Endothelial cell of umbilical vein (primary cell): ENCODE measurements around the gene MARCHF6. TPM values are rescaled to one million over a fixed set of nuclear protein-coding genes. Genes with fewer than 3 reads are reported as not detected.

ENCODE experiments used
- BruUV-seq: library from RNA; stranded (reverse); fragments of 400-500 nt; replicated peaks from 2 replicates; lab custom pipeline; 2021; lab: Mats Ljungman, UMichigan
- CTCF ChIA-PET: fragments of 300-600, 350-600 bp; sonication (Branson Sonifier 250); formaldehyde crosslinking; loops from one replicate; lab custom pipeline; 2021; ENCODE audit warnings: antibody characterized with exemption, inconsistent platforms; lab: Charles Lee
- POLR2A ChIA-PET: fragments of 300-600, 350-600 bp; sonication (Branson Sonifier 250); formaldehyde crosslinking; loops from one replicate; lab custom pipeline; 2021; ENCODE audit warnings: antibody characterized with exemption, inconsistent platforms; lab: Charles Lee
- DNase-seq: peaks from one replicate; pipeline ENCODE4 v3.0.0-alpha.2; 2011; ENCODE audit warnings: low read depth, low spot score
- FAIRE-seq: peaks from 2 replicates; lab custom pipeline; 2011; peaks lifted over from hg19 to GRCh38; lab: Jason Lieb, UNC
- H2AFZ ChIP-seq: 2 replicates; pipeline ENCODE4 v1.6.0; 2012; ENCODE audit warnings: low read depth, low read length, control low read depth, inconsistent platforms
- H3K27ac ChIP-seq: 2 replicates; pipeline ENCODE4 v1.5.1; 2011; ENCODE audit warnings: low read depth, mild to moderate bottlenecking, control low read depth, low read length, moderate library complexity; ENCODE audit not compliant: insufficient read depth
- H3K27me3 ChIP-seq, 2 experiments: 2 replicates each; pipeline versions ENCODE4 v1.6.0 to v1.6.1; 2011; ENCODE audit warnings: low read length in 2 of 2, mixed read lengths in 1 of 2; ENCODE audit not compliant: control insufficient read depth in 2 of 2, insufficient read depth in 2 of 2
- H3K36me3 ChIP-seq, 2 experiments: 2 replicates in 1 of 2; 3 replicates in 1 of 2; pipeline ENCODE4 v1.5.1; 2011; ENCODE audit warnings: low read length in 2 of 2, mild to moderate bottlenecking in 1 of 2, moderate library complexity in 1 of 2; ENCODE audit not compliant: control insufficient read depth in 2 of 2, insufficient read depth in 2 of 2; ENCODE audit errors: extremely low read depth in 1 of 2
- H3K4me1 ChIP-seq: 3 replicates; pipeline ENCODE4 v1.5.1; 2011; ENCODE audit warnings: mild to moderate bottlenecking, low read length; ENCODE audit not compliant: control insufficient read depth, insufficient read depth; ENCODE audit errors: extremely low read depth
- H3K4me2 ChIP-seq: 2 replicates; pipeline ENCODE4 v1.6.1; 2011; ENCODE audit warnings: low read length, control low read depth, mixed read lengths; ENCODE audit not compliant: insufficient read depth
- H3K4me3 ChIP-seq, 3 experiments: fragments of 200-600 bp in 1 of 3; sonication (generic), shearing (Covaris generic) in 1 of 3; replicated peaks in 1 of 3; 2 replicates each; pipeline ENCODE4 v1.5.1; 2011 to 2016; ENCODE audit warnings: control low read depth in 3 of 3, low read length in 3 of 3, mild to moderate bottlenecking in 2 of 3, inconsistent platforms in 1 of 3, low read depth in 1 of 3, moderate library complexity in 1 of 3; ENCODE audit not compliant: insufficient read depth in 1 of 3
- H3K79me2 ChIP-seq: 2 replicates; pipeline ENCODE4 v1.6.0; 2012; ENCODE audit warnings: low read length, inconsistent platforms; ENCODE audit not compliant: control insufficient read depth, insufficient read depth
- H3K9ac ChIP-seq: replicated peaks from 2 replicates; pipeline ENCODE3; 2011; ENCODE audit warnings: low read length, control low read depth; ENCODE audit not compliant: insufficient read depth; ENCODE audit errors: extremely low read depth
- H3K9me1 ChIP-seq: replicated peaks from 3 replicates; pipeline ENCODE4 v1.6.0; 2011; ENCODE audit warnings: mild to moderate bottlenecking, low read length; ENCODE audit not compliant: control insufficient read depth, insufficient read depth; ENCODE audit errors: extremely low read depth
- H3K9me3 ChIP-seq: replicated peaks from 2 replicates; pipeline ENCODE4 v1.5.1; 2012; ENCODE audit warnings: low read length, inconsistent platforms; ENCODE audit not compliant: control insufficient read depth, insufficient read depth
- H4K20me1 ChIP-seq: replicated peaks from 2 replicates; pipeline ENCODE3; 2011; ENCODE audit warnings: mild to moderate bottlenecking, low read length; ENCODE audit not compliant: control insufficient read depth, insufficient read depth; ENCODE audit errors: extremely low read depth
- CTCF ChIP-seq, 2 donors: IDR thresholded peaks; 1 replicate in 1 of 2; 2 replicates in 1 of 2; pipeline ENCODE4 v1.5.1; 2011; ENCODE audit warnings: low read length in 2 of 2, mild to moderate bottlenecking in 2 of 2, moderate library complexity in 2 of 2, control low read depth in 1 of 2, inconsistent platforms in 1 of 2, low read depth in 1 of 2; ENCODE audit not compliant: insufficient read depth in 1 of 2; ENCODE audit errors: extremely low read depth in 1 of 2
- EZH2 ChIP-seq: IDR thresholded peaks from 2 replicates; pipeline ENCODE4 v1.6.1; 2012; ENCODE audit warnings: borderline replicate concordance, low read depth, mild to moderate bottlenecking, moderate library complexity, low read length, inconsistent platforms; ENCODE audit not compliant: severe bottlenecking
- FOS ChIP-seq: IDR thresholded peaks from 2 replicates; pipeline ENCODE4 v1.6.1; 2011; ENCODE audit warnings: mild to moderate bottlenecking, low read length, moderate library complexity, borderline replicate concordance; ENCODE audit not compliant: insufficient read depth
- GATA2 ChIP-seq: IDR thresholded peaks from 2 replicates; pipeline ENCODE4 v1.7.0; 2011; ENCODE audit warnings: low read depth, mild to moderate bottlenecking, moderate library complexity, mixed read lengths, low read length; ENCODE audit not compliant: insufficient read length, insufficient read depth
- JUN ChIP-seq: IDR thresholded peaks from 2 replicates; pipeline ENCODE4 v1.6.1; 2011; ENCODE audit warnings: borderline replicate concordance, low read depth; ENCODE audit not compliant: insufficient read length, insufficient read depth
- MAX ChIP-seq: IDR thresholded peaks from 2 replicates; pipeline ENCODE4 v1.6.1; 2011; ENCODE audit not compliant: insufficient read depth, insufficient read length
- MYC ChIP-seq: IDR thresholded peaks from one replicate; pipeline ENCODE4 v1.6.1; 2011; ENCODE audit warnings: mild to moderate bottlenecking, low read depth, low read length
- POLR2A ChIP-seq: IDR thresholded peaks from 2 replicates; pipeline ENCODE4 v1.6.1; 2012; ENCODE audit warnings: low read depth, mild to moderate bottlenecking, control low read depth, low read length
- POLR2AphosphoS5 ChIP-seq: IDR thresholded peaks from 2 replicates; pipeline ENCODE4 v1.6.1; 2012; ENCODE audit warnings: low read depth, mild to moderate bottlenecking, control low read depth, low read length, moderate library complexity; ENCODE audit not compliant: insufficient read depth
- dilution Hi-C: fragments of 300-500 bp; cut with MboI; formaldehyde crosslinking; loops from one replicate; pipeline ENCODE4 v1.15.0; 2019; ENCODE audit warnings: low sequenced_read_pairs; ENCODE audit not compliant: extremely low pct_ligation_motif_present
- intact Hi-C: fragments of 100-400 bp; cut with micrococcal nuclease; formaldehyde crosslinking; loops from one replicate; pipeline ENCODE4 v1.10.0; 2022
- polyA plus RNA-seq, 4 experiments: library from polyadenylated mRNA; depleted of rRNA in 3 of 4; stranded (reverse) in 3 of 4; unstranded in 1 of 4; fragments of >200 nt; gene quantifications; 2 replicates each; pipeline versions ENCODE4 v1.2.1 to v1.2.3, GENCODE V29; 2011 to 2012; ENCODE audit warnings: missing spikeins in 1 of 4
- total RNA-seq: library from RNA; stranded (reverse); gene quantifications from 2 replicates; pipeline ENCODE4 v1.2.3, GENCODE V29; 2021

The MARCHF6 gene
- total and polyA plus RNA-seq, 2 donors (not counting 3 experiments of a cell fraction or from before 2014, with no cell fraction given), result 108 to 112 TPM

- no peaks in the 10 kb centered on the region for H3K79me2 ChIP-seq
- FAIRE-seq (no peak), DNase-seq (no peak)
- H2AFZ ChIP-seq, result no peak overlapping the region
- no peak overlapping the region for H3K27ac ChIP-seq
- no peak overlapping the region for H3K4me3 ChIP-seq
- no TSS peak for BruUV-seq
- dilution Hi-C loops (no loop called here), intact Hi-C loops (no loop called here)
- no peaks in the 10 kb centered on the region for H3K36me3 ChIP-seq
- H3K9ac ChIP-seq, result no peak overlapping the region
- no peaks in the 10 kb centered on the region for H3K9me3 ChIP-seq
- H4K20me1 ChIP-seq, result no peaks in the 10 kb centered on the region
- peaks cover 8 to 16% of the 10 kb centered on the region in 2 experiments for H3K27me3 ChIP-seq
- no peaks in the 10 kb centered on the region for H3K9me1 ChIP-seq
- ChIA-PET CTCF (interaction anchor here (4.5 kb wide), 1 partner anchor 51 kb away, joined by 21 read pairs; no protein-coding TSS in a partner anchor), POLR2A (no interaction called here)
- H3K4me1 ChIP-seq, result no peaks in the 10 kb centered on the region
- TF ChIP-seq POLR2A, result no peak
- TF ChIP-seq CTCF (IDR thresholded peaks at IDR 0.05; ENCODE audit: extremely low read depth in 1 of 2, insufficient read depth in 1 of 2, low read depth in 1 of 2, low read length in 2 of 2), result no peak
- TF ChIP-seq FOS, result no peak
- no peak for TF ChIP-seq MAX
- no peak for TF ChIP-seq EZH2
- TF ChIP-seq JUN, result no peak
- TF ChIP-seq MYC, result no peak
- TF ChIP-seq GATA2, result no peak
- no peak for TF ChIP-seq POLR2AphosphoS5
- H3K4me2 ChIP-seq, result no peak overlapping the region
Observed at GRCh38 chr5:10334831-10335230, 18.7 kb upstream of the MARCHF6 start.
